ENCODE results near the gene NEB.

- TF ChIP-seq EZH2 (conservative IDR thresholded peaks at IDR 0.05; ENCODE audit: low read depth, low read length) = no peak
- no peak for TF ChIP-seq CCAR2 (optimal IDR thresholded peaks at IDR 0.05; ENCODE audit: low read depth, low read length)
- TF ChIP-seq CREBL2 (CRISPR knock-in tag; IDR thresholded peaks at IDR 0.05; ENCODE audit: borderline replicate concordance) = no peak
- TF ChIP-seq ZNF776 (CRISPR knock-in tag; IDR thresholded peaks at IDR 0.05) = no peak
- no peak for TF ChIP-seq PREB (CRISPR knock-in tag; IDR thresholded peaks at IDR 0.05)
- no peak for TF ChIP-seq USF2 (IDR thresholded peaks at IDR 0.05; ENCODE audit: low read depth, low read length)
- no peak for TF ChIP-seq USF2 (CRISPR knock-in tag; IDR thresholded peaks at IDR 0.05; ENCODE audit: borderline replicate concordance)
- TF ChIP-seq ZKSCAN1 (IDR thresholded peaks at IDR 0.05; ENCODE audit: low read length) = no peak
- no peak for TF ChIP-seq POLR2A (IDR thresholded peaks at IDR 0.05; ENCODE audit: insufficient read depth in 1 of 2, low read depth in 2 of 2, low read length in 2 of 2)
- TF ChIP-seq FOXM1 (CRISPR knock-in tag; IDR thresholded peaks at IDR 0.05) = no peak
- TF ChIP-seq RBAK (CRISPR knock-in tag; IDR thresholded peaks at IDR 0.05) = no peak
- TF ChIP-seq SP1 (IDR thresholded peaks at IDR 0.05) = no peak
- TF ChIP-seq SP1 (CRISPR knock-in tag; IDR thresholded peaks at IDR 0.05) = no peak
- TF ChIP-seq JUNB (CRISPR knock-in tag; IDR thresholded peaks at IDR 0.05; ENCODE audit: borderline replicate concordance) = no peak
Measured at GRCh38 chr2:151481744-151482143, 252.5 kb downstream of the NEB start.
